GOT3 (cell line): ENCODE results near the gene MARCO.
"Not testable (repeated sequence)": the region's sequence is repeated elsewhere in the genome, so short reads cannot be mapped to it uniquely, and the experiment has no call there.

Source experiments
- DNase-seq: peaks from one replicate; lab custom pipeline; 2025; ENCODE audit warnings: mixed read lengths; lab: John Stamatoyannopoulos, UW

Gene MARCO

GRCh38 chr2:119005051-119005450, 63.1 kb downstream of the MARCO start:
- DNase-seq = no peak

GRCh38 chr2:119005555-119005954, 63.6 kb downstream of the MARCO start:
- no peak for DNase-seq

- DNase-seq = no peak
These were observed 64.4 kb downstream of the MARCO start for GRCh38 chr2:119006441-119006840.

- no peak for DNase-seq
These were observed 66.1 kb downstream of the MARCO start for GRCh38 chr2:119008108-119008507.

DNA sequence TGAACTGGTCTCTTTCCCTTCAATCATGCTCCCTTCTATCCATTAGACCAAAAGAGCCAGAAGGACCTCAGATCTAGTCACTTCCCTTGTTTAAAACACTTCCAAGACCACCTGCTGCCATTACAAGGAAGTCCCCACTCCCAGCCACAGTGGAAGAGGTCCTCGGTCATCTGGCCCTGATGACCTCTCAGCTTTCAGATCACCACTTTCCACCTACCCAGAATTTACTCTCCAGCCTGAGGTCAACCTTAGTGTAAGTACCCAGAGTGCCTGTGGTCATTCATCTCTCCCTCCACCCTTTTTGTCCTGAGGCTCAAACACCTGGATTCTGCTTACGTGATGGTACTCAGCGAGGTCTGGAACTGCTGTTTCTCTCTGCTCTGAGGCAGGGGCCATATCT, 67.1 kb downstream of the MARCO start:
- no peak for DNase-seq

DNA sequence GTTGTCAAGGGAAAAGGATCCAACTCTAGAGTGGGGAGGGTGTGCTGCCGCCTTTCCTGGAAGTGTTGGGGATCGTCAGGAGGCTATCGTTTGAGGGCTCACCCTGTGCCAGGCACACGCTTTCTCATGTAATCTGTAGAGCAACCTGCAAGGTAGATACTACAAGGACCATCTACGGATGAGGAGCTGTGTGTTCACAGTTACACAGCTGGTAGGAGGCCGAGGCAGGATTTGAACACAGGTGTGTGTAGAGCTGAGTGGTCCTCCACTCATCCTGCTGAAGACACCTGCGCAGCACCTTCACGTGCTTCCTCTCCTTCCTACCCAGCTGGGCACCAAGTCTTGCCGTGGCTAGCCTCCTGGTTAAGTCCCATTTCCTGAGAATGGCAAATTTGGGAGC, 68.3 kb downstream of the MARCO start:
- no peak for DNase-seq

DNA sequence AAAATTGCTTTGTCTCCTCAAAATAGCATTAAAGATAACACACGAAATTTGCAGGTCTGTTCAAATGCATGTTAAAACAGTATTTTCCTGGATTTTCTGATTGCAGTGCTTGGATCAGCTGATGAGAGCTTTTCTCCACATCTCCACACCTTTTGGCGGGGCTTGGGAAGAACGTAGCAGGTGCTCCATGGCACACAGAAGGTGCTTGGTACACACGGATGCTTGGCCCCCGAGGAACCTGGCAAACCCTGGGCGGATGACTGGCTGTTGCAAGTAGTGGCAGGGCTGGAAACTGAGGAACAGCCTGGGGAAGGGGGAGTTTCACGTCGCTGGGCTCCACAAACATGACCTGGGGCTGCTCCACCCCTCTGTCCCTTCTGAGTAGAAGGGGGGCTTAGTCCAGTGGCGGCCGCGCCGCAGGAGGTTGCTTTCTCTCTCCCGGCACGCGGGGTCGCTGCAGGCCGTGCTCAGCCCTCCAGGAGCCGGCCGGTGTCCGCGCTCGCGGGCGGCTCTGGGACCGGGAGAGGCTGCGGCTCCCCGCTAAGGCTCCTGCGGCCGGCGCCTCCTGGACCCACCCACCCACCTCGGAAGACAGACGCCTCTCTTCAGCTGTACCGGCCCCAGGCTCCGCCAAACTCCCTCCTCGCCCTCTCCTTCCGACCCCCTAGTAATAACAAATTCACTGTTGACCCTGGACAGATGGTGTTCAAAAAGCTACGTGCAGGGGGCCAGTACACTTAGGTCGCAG, 69.3 kb downstream of the MARCO start:
- DNase-seq = no peak

DNA sequence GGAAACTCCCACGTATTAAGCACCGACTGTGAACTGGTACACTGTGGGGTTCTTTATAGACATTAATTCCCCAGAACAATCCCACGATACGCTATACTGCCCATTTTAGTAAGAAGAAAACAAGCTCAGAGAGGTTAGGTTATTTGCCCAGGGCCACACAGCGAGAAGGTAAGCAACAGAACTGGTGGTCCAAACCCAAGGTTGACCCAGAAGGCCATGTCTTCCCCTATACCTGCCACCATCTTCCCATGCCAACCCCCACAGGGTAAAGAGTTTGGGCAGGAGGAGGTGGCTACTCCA, 69.9 kb downstream of the MARCO start:
- DNase-seq = no peak

GRCh38 chr2:119012345-119013301, 70.6 kb downstream of the MARCO start:
- DNase-seq = no peak

- DNase-seq = no peak
These were observed 71.7 kb downstream of the MARCO start for GRCh38 chr2:119013671-119014070.

- DNase-seq = no peak
These were observed 73.9 kb downstream of the MARCO start for GRCh38 chr2:119015845-119016244.

DNA sequence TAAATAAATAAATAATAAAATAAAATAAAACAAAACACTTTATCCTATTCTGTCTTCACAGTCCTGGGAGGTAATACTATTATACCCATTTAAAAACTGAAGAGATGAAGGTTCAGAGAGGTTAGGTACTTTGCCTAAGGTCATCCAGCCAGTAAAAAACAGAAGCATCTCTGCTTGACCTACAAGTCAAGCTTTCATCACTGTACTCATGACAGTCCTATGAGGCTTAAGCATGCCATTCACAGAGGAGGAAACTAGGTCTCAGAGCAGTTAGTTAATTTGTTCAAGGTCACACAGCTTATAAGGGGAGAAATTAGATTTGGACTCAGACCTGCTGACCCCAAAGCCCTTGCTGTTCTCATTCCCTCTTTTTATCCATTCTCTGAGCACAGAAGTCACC, 77.5 kb downstream of the MARCO start:
- no peak for DNase-seq

- DNase-seq = no peak
These were observed 80.7 kb downstream of the MARCO start for GRCh38 chr2:119022678-119023077.

DNA sequence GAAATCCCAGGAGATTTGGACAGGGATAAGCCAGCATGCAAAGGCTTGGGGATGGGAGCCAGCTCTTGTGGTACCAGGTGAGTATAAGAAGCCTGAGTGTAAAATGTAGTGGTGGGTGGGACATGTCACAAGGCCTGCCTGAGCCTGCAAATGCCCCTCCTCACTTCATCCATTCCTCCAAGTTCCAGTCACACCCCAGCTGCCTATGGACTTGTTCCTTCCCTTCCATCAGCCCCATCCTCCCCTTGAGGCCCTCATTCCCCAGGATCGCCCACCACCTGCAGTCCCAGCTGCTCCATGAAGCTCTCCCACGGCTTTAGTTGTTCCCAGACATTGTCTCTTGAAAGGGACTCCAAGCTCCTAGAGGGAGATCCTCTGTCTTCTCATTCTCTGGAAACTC, 81.5 kb downstream of the MARCO start:
- DNase-seq = no peak

DNA sequence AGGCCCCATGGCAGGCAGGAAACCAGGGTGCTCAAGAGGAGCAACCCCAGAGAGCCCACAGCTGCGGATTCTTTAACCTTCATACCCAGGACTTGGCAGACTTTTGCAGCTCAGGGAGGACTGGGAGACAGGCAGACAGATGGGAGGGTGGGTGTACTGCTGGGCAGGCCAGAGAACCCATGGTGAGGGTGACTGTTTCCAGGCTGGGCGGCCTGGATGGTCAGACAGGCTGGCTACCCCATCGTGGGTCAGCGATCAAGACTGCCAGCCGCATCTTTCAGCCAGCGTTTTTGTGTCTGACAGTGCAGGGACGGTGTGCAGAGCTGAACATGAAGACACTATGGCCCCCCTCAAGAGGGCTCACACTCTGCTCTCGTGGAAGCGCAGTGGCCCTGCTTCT, 82.2 kb downstream of the MARCO start:
- DNase-seq = no peak

DNA sequence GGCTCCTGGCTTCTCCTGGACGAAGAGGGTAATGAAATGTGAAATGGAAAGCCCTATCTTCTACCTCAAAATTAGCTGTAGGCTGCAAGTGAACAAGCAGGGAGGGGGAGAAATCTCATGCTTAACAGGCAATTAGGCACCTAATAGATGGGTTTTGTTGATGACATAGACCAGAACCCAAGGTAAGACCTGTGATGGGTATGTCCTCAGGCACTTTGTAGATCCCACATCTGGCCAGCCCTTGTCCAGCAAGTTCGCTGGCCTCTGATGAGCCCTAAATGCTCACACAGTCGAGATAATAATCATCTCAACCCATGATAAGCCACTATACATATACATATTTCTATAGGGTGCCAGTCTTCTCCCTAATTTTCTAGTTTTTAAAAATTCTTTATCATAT, 82.6 kb downstream of the MARCO start:
- DNase-seq = no peak

DNA sequence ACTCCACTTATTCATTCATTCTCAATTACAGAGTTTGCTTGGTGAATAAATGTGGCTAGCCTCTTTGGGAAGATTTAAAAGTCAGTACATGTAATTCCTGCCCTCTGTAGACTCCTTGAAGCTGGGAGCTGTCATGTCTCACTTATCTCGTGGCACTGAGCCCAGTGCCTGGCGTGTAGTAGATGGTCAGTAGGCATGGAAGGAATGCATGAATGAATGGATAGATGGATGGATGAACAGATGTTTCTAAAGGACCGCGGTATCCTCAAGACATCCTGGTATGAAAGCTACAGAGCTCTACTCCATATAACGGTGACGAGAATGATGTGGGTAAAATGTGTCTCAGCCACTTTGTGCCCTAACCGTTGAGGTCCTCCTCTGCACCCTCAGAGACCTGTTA, 83.0 kb downstream of the MARCO start:
- DNase-seq = no peak

- DNase-seq = no peak
These were observed 83.9 kb downstream of the MARCO start for GRCh38 chr2:119025762-119026351.

DNA sequence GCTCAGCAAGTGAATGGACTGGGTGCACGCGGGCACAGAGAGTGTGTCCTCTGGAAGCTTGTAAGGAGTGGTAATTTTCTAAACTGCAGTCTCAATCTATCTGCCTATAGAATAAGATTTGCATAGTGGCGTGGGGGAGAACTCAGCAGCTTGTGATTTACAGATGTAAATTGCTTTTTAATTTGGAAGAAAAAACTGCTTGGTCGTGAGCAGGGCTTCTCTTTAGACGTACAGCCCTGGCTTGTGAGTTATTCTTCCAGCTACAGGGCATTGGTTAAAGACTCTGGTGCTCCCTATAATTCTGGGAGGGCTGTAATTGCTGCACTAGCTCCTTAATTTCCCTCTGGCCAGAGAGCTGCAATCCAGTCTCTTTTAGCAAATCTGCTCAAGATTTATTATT, 84.9 kb downstream of the MARCO start:
- no peak for DNase-seq

- DNase-seq = no peak
These were observed 86.6 kb downstream of the MARCO start for GRCh38 chr2:119028327-119029174.

DNA sequence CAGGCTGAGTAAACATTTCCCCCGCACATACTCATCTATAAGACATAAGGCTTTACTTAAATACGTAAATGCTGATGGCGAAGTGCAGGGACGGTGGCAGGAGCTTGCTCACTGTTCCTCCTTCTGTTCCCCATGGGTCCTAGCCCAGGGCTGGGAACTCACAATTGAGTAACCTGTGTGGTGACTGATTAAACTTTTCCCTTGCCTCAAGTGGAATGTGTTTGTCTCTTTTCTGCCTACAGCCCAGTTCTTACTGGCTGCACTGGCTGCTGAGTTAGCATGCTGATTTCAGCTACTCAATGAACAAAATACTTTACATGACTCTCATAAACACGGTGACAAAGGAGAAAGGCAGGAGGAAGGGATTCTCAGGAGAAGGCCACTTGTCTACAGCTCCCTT, 87.3 kb downstream of the MARCO start:
- no peak for DNase-seq

DNA sequence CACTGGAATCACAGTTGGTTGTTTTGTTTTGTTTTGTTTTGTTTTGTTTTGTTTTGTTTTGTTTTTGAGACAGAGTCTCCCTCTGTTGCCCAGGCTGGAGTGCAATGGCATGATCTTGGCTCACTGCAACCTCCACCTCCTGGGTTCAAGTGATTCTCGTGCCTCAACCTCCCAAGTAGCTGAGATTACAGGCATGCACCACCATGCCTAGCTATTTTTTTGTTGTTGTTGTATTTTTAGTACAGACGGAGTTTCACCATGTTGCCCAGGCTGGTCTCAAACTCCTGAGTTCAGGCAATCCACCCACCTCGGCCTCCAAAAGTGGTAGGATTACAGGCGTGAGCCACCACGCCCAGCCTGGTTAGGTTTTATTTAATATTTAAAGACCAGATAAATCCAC, 95.9 kb downstream of the MARCO start:
- DNase-seq = not testable (repeated sequence)
